GM19455 (cell line): Measurements from ENCODE around the gene CDC27.
A peak's percentile ranks its signal among the peaks of the same experiment; 100 is the strongest.
"Not testable (repeated sequence)": the region's sequence is repeated elsewhere in the genome, so short reads cannot be mapped to it uniquely, and the experiment has no call there.

Source experiments
- ATAC-seq: cut with Tn5 transposase; IDR thresholded peaks from one replicate; pipeline ENCODE4 v1.9.1; 2021; ENCODE audit not compliant: unreplicated experiment

CDC27 gene

DNA sequence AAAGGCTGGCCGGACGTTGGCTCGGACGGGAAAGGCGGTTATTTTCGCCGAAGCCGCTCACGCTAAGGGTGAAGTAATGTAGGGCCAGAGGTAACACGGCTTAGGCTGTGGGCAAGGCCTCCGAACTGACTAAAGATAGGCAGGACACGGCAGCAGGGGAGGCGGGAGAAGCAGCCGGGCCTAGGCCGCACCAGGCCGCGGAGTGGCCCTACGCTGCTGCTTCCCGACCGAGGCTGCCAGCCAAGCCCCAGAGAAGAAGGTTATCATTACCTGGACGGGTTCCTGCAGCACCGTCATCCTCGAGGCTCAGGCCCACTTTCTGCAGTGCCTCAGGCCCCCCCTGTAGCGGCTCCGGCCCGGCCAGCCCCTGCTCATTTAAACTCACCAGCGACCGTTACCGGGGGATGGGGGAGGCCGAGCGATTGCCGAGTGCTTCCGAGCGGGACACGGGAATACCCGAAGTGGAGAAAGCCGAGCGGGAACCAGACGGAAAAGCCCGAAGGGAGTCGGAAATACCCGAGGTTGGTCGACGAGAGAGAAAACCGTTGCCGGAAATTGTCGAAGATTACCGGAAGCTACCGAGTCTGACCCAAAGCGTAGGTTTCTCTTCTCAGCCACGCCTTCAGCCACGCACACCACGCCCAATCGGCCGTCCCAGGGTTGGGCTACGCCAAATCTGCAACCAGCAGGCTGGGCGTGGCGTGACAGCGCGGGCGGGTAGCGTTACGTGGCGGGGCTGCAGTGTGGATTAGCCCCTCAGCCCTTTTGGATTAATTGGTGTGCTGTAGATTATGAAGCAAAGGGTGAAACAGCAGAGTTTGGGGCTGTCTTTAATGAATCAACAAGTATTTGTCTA lies at the start of gene CDC27:
Gene CDC27 (minus strand): TSS at position 420 of the 856 bp plus-strand sequence. CDS start 123 bp downstream, at position 297.
- ATAC-seq: peak; percentile 90

DNA sequence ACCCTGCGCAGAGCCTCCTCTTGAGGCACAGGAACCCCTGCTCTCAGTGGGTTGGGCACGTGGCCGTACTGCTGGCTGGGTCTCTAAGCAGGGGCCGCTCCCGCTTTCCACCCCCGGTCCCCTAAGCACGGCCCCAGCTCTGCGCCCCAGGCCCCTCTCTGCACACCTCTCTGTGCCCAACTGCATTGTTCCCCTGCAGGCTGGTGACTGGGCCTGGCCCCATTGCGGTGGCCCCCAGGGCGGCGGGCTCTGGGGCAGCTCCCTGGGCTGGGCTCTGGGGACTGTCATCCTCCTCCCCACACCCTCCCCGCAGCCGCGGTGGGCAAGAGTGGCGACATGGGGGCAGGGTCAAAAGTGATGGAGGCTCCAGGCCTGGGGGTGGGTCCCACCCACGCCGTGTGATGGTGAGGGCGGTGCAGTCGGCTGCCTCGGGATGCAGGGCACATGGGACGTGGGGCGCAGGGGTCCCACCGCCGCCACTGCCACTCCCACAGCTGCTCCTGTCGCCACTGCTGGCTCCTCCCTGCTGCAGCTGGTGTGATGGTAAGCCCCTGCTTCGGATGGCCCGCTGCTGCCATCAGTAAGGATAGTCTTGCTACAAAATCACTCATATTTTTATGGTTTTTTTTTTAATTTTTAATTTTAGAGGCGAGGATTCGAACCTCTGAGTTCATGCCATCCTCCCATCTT lies 49.4 kb upstream of the CDC27 start:
- ATAC-seq: no peak

GRCh38 chr17:47237841-47238240 lies 48.7 kb upstream of the CDC27 start:
- ATAC-seq: no peak

- no peak for ATAC-seq
Observed at GRCh38 chr17:47235923-47236322, 46.8 kb upstream of the CDC27 start.

GRCh38 chr17:47235506-47235905 lies 46.4 kb upstream of the CDC27 start:
- no peak for ATAC-seq

DNA sequence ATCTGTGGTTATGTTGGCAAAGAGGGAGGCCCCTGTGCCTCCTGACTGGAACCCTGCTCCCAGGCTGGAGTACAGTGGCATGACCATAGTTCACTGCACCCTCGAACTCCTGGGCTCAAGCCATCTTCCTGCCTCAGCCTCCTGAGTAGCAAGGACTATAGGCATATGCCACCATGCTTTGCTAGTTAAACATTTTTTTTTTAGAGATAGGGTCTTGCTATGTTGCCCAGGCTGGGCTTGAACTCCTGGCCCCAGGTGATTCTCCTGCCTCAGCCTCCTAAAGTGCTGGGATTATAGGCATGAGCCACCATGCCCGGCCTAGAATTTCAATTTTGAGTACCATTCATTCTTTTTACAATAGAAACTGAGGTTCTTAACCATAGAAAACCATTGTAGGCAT lies 43.4 kb upstream of the CDC27 start:
- ATAC-seq: no peak

DNA sequence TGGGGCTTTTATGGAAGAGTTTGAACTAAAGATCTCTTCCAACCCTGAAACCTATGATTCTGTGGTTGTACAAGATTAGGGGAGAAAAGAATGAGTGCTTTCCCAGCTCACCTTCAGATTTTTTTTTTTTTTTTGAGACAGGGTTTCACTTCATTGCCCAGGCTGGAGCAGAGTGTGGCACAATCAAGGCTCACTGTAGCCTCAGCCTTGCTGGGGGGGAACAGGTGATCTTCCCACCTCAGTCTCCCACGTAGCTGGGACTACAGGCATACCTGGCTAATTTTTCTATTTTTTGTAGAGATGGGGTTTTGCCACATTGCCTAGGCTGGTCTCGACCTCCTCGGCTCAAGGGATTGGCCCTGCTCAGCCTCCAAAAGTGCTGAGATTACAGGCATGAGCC lies 42.8 kb upstream of the CDC27 start:
- ATAC-seq: no peak

GRCh38 chr17:47231334-47231733 lies 42.2 kb upstream of the CDC27 start:
- no peak for ATAC-seq

DNA sequence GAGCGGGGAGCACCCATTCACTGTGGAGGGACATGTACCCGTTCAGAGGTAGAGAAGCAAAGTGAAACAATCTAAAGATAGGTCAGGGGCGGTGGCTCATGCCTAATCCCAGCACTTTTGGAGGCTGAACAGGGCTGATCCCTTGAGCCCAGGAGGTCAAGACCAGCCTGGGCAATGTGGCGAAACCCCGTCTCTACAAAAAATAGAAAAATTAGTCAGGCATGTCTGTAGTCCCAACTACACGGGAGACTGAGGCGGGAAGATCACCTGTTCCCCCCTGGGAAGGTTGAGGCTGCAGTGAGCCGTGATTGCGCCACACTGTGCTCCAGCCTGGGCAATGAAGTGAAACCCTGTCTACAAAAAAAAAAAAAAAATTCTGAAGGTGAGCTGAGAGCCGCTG lies 41.8 kb upstream of the CDC27 start:
- ATAC-seq: no peak

GRCh38 chr17:47229535-47230443 lies 40.7 kb upstream of the CDC27 start:
- ATAC-seq: peak; percentile 55

DNA sequence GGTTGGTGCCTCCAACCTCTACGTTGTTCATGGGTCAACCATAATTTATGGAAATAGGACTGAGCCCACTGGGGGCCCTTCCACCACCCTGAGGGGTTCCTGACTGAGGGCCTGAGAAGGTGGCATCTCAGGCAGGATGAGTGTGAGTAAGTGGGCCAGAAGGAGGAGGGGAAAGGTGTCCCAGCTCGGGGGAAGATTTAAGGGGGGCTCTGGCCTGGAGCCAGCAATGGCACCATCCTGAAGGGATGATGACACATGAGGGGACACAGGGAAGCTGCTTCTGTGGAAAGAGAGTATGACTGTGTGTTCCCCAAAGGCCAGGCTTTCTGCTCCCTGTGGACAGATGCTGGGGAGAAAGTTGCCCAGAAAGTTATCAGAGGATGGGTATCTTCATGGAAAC lies 38.8 kb upstream of the CDC27 start:
- no peak for ATAC-seq

- no peak for ATAC-seq
Observed at GRCh38 chr17:47225911-47226688, 37.0 kb upstream of the CDC27 start.

GRCh38 chr17:47225436-47225858 lies 36.4 kb upstream of the CDC27 start:
- no peak for ATAC-seq

DNA sequence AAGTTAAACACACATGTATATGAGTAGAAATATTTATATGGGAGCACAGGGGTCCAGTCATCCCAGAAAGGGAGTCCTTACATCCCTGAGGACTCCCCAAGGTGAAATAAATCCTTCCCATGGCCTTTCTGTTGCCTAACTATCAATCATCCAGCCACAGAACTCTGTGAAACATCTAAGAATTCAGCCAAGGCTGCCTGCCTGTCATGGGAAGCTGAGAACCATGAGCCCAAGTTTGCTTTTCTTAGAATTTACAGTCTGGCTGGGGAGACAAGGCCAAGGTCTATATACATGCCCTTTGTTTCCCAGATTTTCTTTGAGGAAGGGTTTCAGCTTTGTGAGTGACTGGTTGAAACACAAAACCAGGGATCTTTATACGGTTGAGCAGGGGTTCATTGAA lies 35.9 kb upstream of the CDC27 start:
- ATAC-seq: no peak

GRCh38 chr17:47224077-47224476 lies 35.0 kb upstream of the CDC27 start:
- ATAC-seq: not testable (repeated sequence)

GRCh38 chr17:47223460-47223859 lies 34.4 kb upstream of the CDC27 start:
- no peak for ATAC-seq

GRCh38 chr17:47223007-47223406 lies 33.9 kb upstream of the CDC27 start:
- no peak for ATAC-seq

- ATAC-seq: no peak
Observed at GRCh38 chr17:47222047-47222446, 33.0 kb upstream of the CDC27 start.

GRCh38 chr17:47221154-47221553 lies 32.1 kb upstream of the CDC27 start:
- no peak for ATAC-seq

DNA sequence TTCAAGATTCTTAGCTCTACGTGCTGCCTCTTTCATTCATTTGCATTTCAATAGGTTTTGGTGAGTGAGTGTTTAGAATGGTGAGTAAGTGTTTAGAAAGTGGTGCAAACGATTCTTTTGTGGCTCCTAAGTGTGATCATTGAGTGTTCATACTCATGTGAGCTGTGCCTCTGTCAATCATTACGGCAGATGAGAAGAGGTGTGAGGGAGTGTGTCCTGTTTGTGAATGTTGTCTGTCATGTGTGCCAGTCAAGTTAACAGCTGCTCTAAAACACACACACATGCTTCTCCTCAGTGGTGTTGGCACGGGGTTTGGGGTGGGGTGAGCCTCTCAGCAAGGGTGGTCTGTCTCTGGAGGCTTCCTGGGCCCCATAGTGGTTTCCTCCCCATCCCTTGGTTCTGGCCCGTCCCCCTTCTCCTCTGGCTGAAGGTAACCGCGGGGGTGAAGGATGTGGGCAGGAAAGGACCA lies 31.5 kb upstream of the CDC27 start:
- ATAC-seq: no peak
